Esophagus muscularis mucosa (tissue), 4 donors: ENCODE measurements around the gene WDR13. TPM values are rescaled to one million over a fixed set of nuclear protein-coding genes. Genes with fewer than 3 reads are reported as not detected.

ENCODE experiments used
- DNase-seq: peaks from one replicate; pipeline ENCODE4 v3.0.0-alpha.2; 2017; ENCODE audit errors: extremely low spot score
- H3K27ac ChIP-seq, 4 donors: fragments of 200-600 bp; sonication (generic); replicated peaks in 1 of 4; 1 replicate in 3 of 4; 2 replicates in 1 of 4; pipeline ENCODE4 v1.5.1; 2016 to 2019; ENCODE audit warnings: mild to moderate bottlenecking in 1 of 4
- H3K27me3 ChIP-seq, 4 donors: fragments of 200-600 bp; sonication (generic); one replicate each; pipeline versions ENCODE4 v1.5.1 to v1.6.0; 2016 to 2019
- H3K36me3 ChIP-seq, 4 donors: fragments of 200-600 bp; sonication (generic); one replicate each; pipeline ENCODE4 v1.5.1; 2016 to 2019
- H3K4me1 ChIP-seq, 4 donors: fragments of 200-600 bp; sonication (generic); one replicate each; pipeline ENCODE4 v1.5.1; 2016 to 2019
- H3K4me3 ChIP-seq, 4 donors: fragments of 200-600 bp; sonication (generic); 1 replicate in 2 of 4; 2 replicates in 2 of 4; pipeline ENCODE4 v1.5.1; 2016 to 2019; ENCODE audit warnings: mild to moderate bottlenecking in 4 of 4, moderate library complexity in 1 of 4
- H3K9me3 ChIP-seq, 4 donors: fragments of 200-600 bp; sonication (generic); 1 replicate in 3 of 4; 2 replicates in 1 of 4; pipeline ENCODE4 v1.5.1; 2016 to 2019
- CTCF ChIP-seq, 3 experiments: fragments of 200-600 bp in 2 of 3; fragments of 450-650 bp in 1 of 3; sonication (generic) in 2 of 3; IDR thresholded peaks; one replicate each; pipeline ENCODE4 v1.5.1; 2017 to 2019; ENCODE audit warnings: antibody characterized with exemption in 3 of 3, mild to moderate bottlenecking in 2 of 3, moderate library complexity in 1 of 3
- EP300 ChIP-seq: sonication (generic); formaldehyde crosslinking; IDR thresholded peaks from one replicate; pipeline ENCODE4 v1.6.1; 2017; ENCODE audit warnings: antibody characterized with exemption
- POLR2A ChIP-seq: fragments of 450-650 bp; IDR thresholded peaks from one replicate; pipeline ENCODE4 v1.6.1; 2017; ENCODE audit warnings: antibody characterized with exemption, moderate library complexity, mild to moderate bottlenecking, low read depth
- POLR2AphosphoS5 ChIP-seq, 2 donors: sonication (generic); formaldehyde crosslinking; IDR thresholded peaks; one replicate each; pipeline ENCODE4 v1.6.1; 2017; ENCODE audit warnings: antibody characterized with exemption in 2 of 2
- WGBS: methylation state at CpG from one replicate; pipeline ENCODE4 v1.1.5; 2018; 5-methylcytosine and 5-hydroxymethylcytosine counted together
- intact Hi-C: fragments of 100-400 bp; cut with DNase I; formaldehyde crosslinking; loops from one replicate; pipeline ENCODE4 v1.15.1; 2023
- total RNA-seq, 4 donors: library from RNA; depleted of rRNA; stranded (reverse); fragments of >200 nt; gene quantifications; one replicate each; pipeline versions ENCODE4 v1.1.0 to v1.2.1, GENCODE V29; 2016

Gene WDR13
- total RNA-seq, 4 donors from 2014 or later: 123 to 166 (median 152) TPM

GRCh38 chrX:48580662-48581061 is 16.6 kb upstream of the WDR13 start:
- TF ChIP-seq EP300 (no peak), POLR2A (no peak), POLR2AphosphoS5 (IDR thresholded peaks at IDR 0.05) (no peak), CTCF (IDR thresholded peaks at IDR 0.05) (no peak)
- no peak for DNase-seq
- intact Hi-C loops: no loop called here
- Histone ChIP-seq H3K9me3 (no peaks in the 10 kb centered on the region), H3K27ac (no peak overlapping the region), H3K4me3 (no peak overlapping the region), H3K4me1 (peaks cover 9 to 18% (median 10%) of the 10 kb centered on the region in 4 donors), H3K36me3 (peaks cover 14 to 41% (median 34%) of the 10 kb centered on the region in 4 donors), H3K27me3 (no peaks in the 10 kb centered on the region)
- no CpG with 5 or more reads among the region's 1 CpG for WGBS

DNA sequence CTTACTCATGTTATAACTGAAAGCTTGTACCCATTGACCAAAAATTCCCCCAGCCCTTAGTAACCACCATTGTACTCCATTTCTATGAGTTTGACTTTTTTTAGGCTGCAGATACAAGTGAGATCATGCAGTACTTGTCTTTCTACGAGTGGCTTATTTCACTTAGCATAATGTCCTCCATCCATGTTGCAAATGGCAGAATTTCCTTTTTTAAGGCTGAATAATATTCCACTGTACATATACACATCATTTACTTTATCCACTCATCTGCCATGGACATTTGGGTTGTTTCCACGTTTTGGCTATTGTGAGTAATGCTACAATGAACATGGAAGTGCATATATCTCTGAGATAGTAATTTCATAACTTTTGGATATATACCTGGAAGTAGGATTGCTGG is 12.6 kb upstream of the WDR13 start:
- no peak for DNase-seq
- TF ChIP-seq POLR2A (no peak), CTCF (IDR thresholded peaks at IDR 0.05) (no peak), EP300 (no peak), POLR2AphosphoS5 (IDR thresholded peaks at IDR 0.05) (no peak)
- Histone ChIP-seq H3K27ac (no peak overlapping the region), H3K9me3 (no peaks in the 10 kb centered on the region), H3K4me1 (peaks cover 0 to 7% (median 4%) of the 10 kb centered on the region in 4 donors), H3K36me3 (peaks cover 0 to 3% (median under 1%) of the 10 kb centered on the region in 4 donors), H3K4me3 (no peak overlapping the region), H3K27me3 (no peaks in the 10 kb centered on the region)
- intact Hi-C loops: no loop called here
- WGBS: 53% methylated on average over 2 of the region's 2 CpGs

DNA sequence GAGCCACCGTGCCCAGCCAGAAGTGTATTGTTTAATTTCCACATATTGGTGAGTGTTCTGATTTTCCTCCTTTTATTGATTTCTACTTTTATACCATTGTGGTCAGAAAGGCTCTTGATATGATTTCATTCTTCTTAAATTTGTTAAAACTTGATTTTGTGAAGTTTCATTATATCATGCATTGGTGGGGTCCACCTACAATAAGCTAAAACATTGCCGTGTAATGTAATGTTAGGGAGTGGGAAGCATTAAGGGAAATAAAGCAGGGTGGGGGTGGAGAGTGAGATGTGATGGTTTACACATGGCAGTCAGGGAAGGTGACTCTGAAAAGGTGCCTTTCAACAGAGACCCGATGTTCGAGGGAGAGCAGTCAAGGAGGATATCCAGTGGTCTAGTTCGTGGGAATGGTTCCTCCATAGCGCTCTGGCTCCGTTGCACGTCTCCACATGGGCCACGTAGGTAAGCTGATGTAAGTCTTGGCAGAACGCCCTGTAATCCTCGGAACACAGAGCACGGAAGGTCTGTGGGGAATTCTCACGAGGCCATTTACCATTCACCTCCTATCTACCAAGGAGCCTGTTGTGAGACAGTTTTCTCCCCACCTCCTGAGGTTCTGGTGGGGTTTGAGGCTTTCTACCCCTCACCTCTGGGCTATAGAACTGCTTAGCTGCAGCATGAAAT is 7.7 kb upstream of the WDR13 start:
- intact Hi-C loops: no loop called here
- peak overlapping the region in 2 of 4 donors; percentile 4 to 9 for H3K4me3 ChIP-seq
- 61% methylated on average over 13 of the region's 13 CpGs for WGBS
- no peaks in the 10 kb centered on the region for H3K36me3 ChIP-seq
- H3K27ac ChIP-seq: peak overlapping the region; percentile 66 to 73 (median 69)
- no peak for DNase-seq
- H3K4me1 ChIP-seq: peaks cover 4 to 34% (median 20%) of the 10 kb centered on the region in 4 donors
- H3K27me3 ChIP-seq: no peaks in the 10 kb centered on the region
- TF ChIP-seq EP300 (no peak), POLR2AphosphoS5 (IDR thresholded peaks at IDR 0.05) (peak; percentile 61 to 63)
- no peaks in the 10 kb centered on the region for H3K9me3 ChIP-seq

- 87% methylated on average over 19 of the region's 21 CpGs for WGBS
- TF ChIP-seq CTCF (IDR thresholded peaks at IDR 0.05): no peak
- no peak for TF ChIP-seq POLR2AphosphoS5 (IDR thresholded peaks at IDR 0.05)
- no peak for TF ChIP-seq POLR2A
- TF ChIP-seq EP300: no peak
- intact Hi-C loops: no loop called here
- Histone ChIP-seq H3K9me3 (no peaks in the 10 kb centered on the region), H3K27ac (peak overlapping the region; percentile 66 to 73 (median 69)), H3K4me1 (peaks cover 4 to 34% (median 20%) of the 10 kb centered on the region in 4 donors), H3K27me3 (no peaks in the 10 kb centered on the region), H3K4me3 (peak overlapping the region in 2 of 4 donors; percentile 4 to 9), H3K36me3 (no peaks in the 10 kb centered on the region)
- no peak for DNase-seq
Observed at GRCh38 chrX:48590203-48591103, 6.8 kb upstream of the WDR13 start.

GRCh38 chrX:48591255-48591791 is 6.0 kb upstream of the WDR13 start:
- Histone ChIP-seq H3K27me3 (no peaks in the 10 kb centered on the region), H3K36me3 (no peaks in the 10 kb centered on the region), H3K9me3 (no peaks in the 10 kb centered on the region), H3K27ac (peak overlapping the region; percentile 66 to 73 (median 69)), H3K4me1 (peaks cover 4 to 34% (median 20%) of the 10 kb centered on the region in 4 donors), H3K4me3 (no peak overlapping the region)
- TF ChIP-seq POLR2AphosphoS5 (IDR thresholded peaks at IDR 0.05): peak; percentile 86 to 90
- TF ChIP-seq POLR2A: no peak
- TF ChIP-seq CTCF (IDR thresholded peaks at IDR 0.05): peak in 1 of 3 experiments; percentile 11
- peak; percentile 54 for TF ChIP-seq EP300
- intact Hi-C loops: no loop called here
- WGBS: 65% methylated on average over 9 of the region's 9 CpGs
- DNase-seq: peak; percentile 90
